Keratinocyte (primary cell): Measurements from ENCODE around the gene MSRB2.

Experiments
- EZH2 ChIP-seq: IDR thresholded peaks from one replicate; pipeline ENCODE4 v1.6.1; 2012; ENCODE audit warnings: inconsistent platforms, mild to moderate bottlenecking, low read length, moderate library complexity
- TF ChIP-seq, protein P1 (sequence below), 3 experiments: IDR thresholded peaks in 1 of 3; conservative IDR thresholded peaks in 1 of 3; optimal IDR thresholded peaks in 1 of 3; 2 replicates in 2 of 3; 3 replicates in 1 of 3; pipeline versions ENCODE3 to v1.5.1; 2011; ENCODE audit warnings: low read length in 3 of 3, mild to moderate bottlenecking in 3 of 3, moderate library complexity in 2 of 3, control low read depth in 1 of 3, inconsistent platforms in 1 of 3; ENCODE audit not compliant: insufficient read depth in 2 of 3; ENCODE audit errors: extremely low read depth in 1 of 3

DNA sequence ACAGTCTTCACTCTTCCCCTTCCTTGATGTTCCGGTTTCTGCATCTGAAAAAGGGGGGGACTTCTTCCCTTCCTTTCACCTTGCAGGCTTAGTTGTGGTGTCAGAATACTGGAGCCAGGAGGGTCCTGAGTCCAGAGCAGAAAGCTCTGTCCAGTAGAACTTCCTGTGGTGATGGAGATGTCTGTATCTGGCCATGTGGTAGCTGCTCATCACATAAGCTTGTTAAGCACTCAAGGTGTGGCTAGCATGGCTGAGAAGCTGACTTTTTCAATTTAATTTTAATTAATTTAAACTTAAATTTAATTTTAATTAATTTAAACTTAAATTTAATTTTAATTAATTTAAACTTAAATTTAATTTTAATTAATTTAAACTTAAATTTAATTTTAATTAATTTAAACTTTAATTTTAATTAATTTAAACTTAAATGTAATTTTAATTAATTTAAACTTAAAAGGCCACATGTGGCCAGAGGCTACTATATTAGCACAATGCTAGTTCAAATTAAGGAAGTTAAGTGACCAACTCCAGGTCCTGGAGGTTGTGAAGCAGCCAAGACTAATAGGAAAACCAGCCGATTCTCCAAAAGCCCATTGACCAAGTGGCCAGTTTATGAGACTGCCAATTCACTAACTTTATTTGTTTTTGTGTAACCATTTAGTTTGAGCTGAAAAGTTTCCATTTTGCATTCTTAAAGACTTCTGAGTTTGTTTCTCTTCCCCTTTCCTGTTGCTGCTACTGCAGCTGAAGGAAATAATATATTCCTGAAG, 16.3 kb downstream of the MSRB2 start:
- TF ChIP-seq, protein P1, sequence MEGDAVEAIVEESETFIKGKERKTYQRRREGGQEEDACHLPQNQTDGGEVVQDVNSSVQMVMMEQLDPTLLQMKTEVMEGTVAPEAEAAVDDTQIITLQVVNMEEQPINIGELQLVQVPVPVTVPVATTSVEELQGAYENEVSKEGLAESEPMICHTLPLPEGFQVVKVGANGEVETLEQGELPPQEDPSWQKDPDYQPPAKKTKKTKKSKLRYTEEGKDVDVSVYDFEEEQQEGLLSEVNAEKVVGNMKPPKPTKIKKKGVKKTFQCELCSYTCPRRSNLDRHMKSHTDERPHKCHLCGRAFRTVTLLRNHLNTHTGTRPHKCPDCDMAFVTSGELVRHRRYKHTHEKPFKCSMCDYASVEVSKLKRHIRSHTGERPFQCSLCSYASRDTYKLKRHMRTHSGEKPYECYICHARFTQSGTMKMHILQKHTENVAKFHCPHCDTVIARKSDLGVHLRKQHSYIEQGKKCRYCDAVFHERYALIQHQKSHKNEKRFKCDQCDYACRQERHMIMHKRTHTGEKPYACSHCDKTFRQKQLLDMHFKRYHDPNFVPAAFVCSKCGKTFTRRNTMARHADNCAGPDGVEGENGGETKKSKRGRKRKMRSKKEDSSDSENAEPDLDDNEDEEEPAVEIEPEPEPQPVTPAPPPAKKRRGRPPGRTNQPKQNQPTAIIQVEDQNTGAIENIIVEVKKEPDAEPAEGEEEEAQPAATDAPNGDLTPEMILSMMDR (optimal IDR thresholded peaks at IDR 0.05 in 1 of 3, IDR thresholded peaks at IDR 0.05 in 1 of 3, conservative IDR thresholded peaks at IDR 0.05 in 1 of 3; ENCODE audit: extremely low read depth in 1 of 3, insufficient read depth in 2 of 3, low read length in 3 of 3), result no peak
- no peak for TF ChIP-seq EZH2
